HG03095 (cell line): Measurements from ENCODE around the gene XCR1.

Source experiments
- ATAC-seq: cut with Tn5 transposase; IDR thresholded peaks from one replicate; pipeline ENCODE4 v1.9.1; 2021; ENCODE audit warnings: moderate library complexity; ENCODE audit not compliant: unreplicated experiment

Gene XCR1

GRCh38 chr3:45984331-45985312 lies 42.7 kb downstream of the XCR1 start:
- no peak for ATAC-seq

- no peak for ATAC-seq
Measured at GRCh38 chr3:45983770-45984169, 43.5 kb downstream of the XCR1 start.

GRCh38 chr3:45981346-45982074 lies 45.8 kb downstream of the XCR1 start:
- ATAC-seq = no peak

GRCh38 chr3:45980819-45981218 lies 46.5 kb downstream of the XCR1 start:
- no peak for ATAC-seq

- no peak for ATAC-seq
Measured at GRCh38 chr3:45980229-45980813, 47.0 kb downstream of the XCR1 start.

- ATAC-seq = no peak
Measured at GRCh38 chr3:45979378-45979777, 47.9 kb downstream of the XCR1 start.

- no peak for ATAC-seq
Measured at GRCh38 chr3:45978006-45978761, 49.1 kb downstream of the XCR1 start.

GRCh38 chr3:45976191-45977091 lies 50.8 kb downstream of the XCR1 start:
- no peak for ATAC-seq

- no peak for ATAC-seq
Measured at GRCh38 chr3:45975686-45976085, 51.6 kb downstream of the XCR1 start.

- ATAC-seq = no peak
Measured at GRCh38 chr3:45974686-45975085, 52.6 kb downstream of the XCR1 start.

GRCh38 chr3:45972534-45973402 lies 54.5 kb downstream of the XCR1 start:
- ATAC-seq = no peak

GRCh38 chr3:45969953-45970352 lies 57.3 kb downstream of the XCR1 start:
- no peak for ATAC-seq

- no peak for ATAC-seq
Measured at GRCh38 chr3:45969116-45969515, 58.2 kb downstream of the XCR1 start.

GRCh38 chr3:45968706-45969105 lies 58.6 kb downstream of the XCR1 start:
- no peak for ATAC-seq

GRCh38 chr3:45968149-45968548 lies 59.1 kb downstream of the XCR1 start:
- ATAC-seq = no peak

GRCh38 chr3:45967724-45968123 lies 59.6 kb downstream of the XCR1 start:
- ATAC-seq = no peak
